Measurements from ENCODE around the gene CCT7.

GRCh38 chr2:73217826-73218225 lies 16.3 kb upstream of the CCT7 start:
- TF ChIP-seq, protein P1, sequence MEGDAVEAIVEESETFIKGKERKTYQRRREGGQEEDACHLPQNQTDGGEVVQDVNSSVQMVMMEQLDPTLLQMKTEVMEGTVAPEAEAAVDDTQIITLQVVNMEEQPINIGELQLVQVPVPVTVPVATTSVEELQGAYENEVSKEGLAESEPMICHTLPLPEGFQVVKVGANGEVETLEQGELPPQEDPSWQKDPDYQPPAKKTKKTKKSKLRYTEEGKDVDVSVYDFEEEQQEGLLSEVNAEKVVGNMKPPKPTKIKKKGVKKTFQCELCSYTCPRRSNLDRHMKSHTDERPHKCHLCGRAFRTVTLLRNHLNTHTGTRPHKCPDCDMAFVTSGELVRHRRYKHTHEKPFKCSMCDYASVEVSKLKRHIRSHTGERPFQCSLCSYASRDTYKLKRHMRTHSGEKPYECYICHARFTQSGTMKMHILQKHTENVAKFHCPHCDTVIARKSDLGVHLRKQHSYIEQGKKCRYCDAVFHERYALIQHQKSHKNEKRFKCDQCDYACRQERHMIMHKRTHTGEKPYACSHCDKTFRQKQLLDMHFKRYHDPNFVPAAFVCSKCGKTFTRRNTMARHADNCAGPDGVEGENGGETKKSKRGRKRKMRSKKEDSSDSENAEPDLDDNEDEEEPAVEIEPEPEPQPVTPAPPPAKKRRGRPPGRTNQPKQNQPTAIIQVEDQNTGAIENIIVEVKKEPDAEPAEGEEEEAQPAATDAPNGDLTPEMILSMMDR (IDR thresholded peaks at IDR 0.05 in 8 of 11, conservative IDR thresholded peaks at IDR 0.05 in 3 of 11) = no peak
- TF ChIP-seq POLR2A (IDR thresholded peaks at IDR 0.05) (no peak), POLR2AphosphoS5 (IDR thresholded peaks at IDR 0.05) (no peak)
